Bronchial epithelial cell (primary cell): Measurements from ENCODE around the gene ATP2A1. TPM values are rescaled to one million over a fixed set of nuclear protein-coding genes. Genes with fewer than 3 reads are reported as not detected.

ENCODE experiments used
- DNase-seq: peaks from one replicate; pipeline ENCODE4 v3.0.0-alpha.2; 2010; ENCODE audit warnings: low read depth
- FAIRE-seq: peaks from 2 replicates; lab custom pipeline; 2011; peaks lifted over from hg19 to GRCh38; lab: Jason Lieb, UNC
- H3K27me3 ChIP-seq: 2 replicates; pipeline ENCODE4 v1.5.1; 2011; ENCODE audit warnings: low read length; ENCODE audit not compliant: control insufficient read depth, insufficient read depth
- H3K36me3 ChIP-seq: 2 replicates; pipeline ENCODE4 v1.5.1; 2011; ENCODE audit warnings: low read length; ENCODE audit not compliant: control insufficient read depth, insufficient read depth
- H3K4me3 ChIP-seq: 2 replicates; pipeline ENCODE4 v1.5.1; 2011; ENCODE audit warnings: mild to moderate bottlenecking, low read depth, low read length, control low read depth
- total RNA-seq: library from RNA; depleted of rRNA; stranded (reverse); fragments of >200 nt; gene quantifications from 2 replicates; pipeline ENCODE4 v1.2.1, GENCODE V29; 2014
- TF ChIP-seq, protein P1 (sequence below): IDR thresholded peaks from 2 replicates; pipeline ENCODE4 v1.5.1; 2011; ENCODE audit warnings: mild to moderate bottlenecking, moderate library complexity, low read length, control low read depth, inconsistent platforms; ENCODE audit not compliant: insufficient read depth, severe bottlenecking

The ATP2A1 gene
- under 0.01 and 0.13 TPM in 2 replicates for total RNA-seq

DNA sequence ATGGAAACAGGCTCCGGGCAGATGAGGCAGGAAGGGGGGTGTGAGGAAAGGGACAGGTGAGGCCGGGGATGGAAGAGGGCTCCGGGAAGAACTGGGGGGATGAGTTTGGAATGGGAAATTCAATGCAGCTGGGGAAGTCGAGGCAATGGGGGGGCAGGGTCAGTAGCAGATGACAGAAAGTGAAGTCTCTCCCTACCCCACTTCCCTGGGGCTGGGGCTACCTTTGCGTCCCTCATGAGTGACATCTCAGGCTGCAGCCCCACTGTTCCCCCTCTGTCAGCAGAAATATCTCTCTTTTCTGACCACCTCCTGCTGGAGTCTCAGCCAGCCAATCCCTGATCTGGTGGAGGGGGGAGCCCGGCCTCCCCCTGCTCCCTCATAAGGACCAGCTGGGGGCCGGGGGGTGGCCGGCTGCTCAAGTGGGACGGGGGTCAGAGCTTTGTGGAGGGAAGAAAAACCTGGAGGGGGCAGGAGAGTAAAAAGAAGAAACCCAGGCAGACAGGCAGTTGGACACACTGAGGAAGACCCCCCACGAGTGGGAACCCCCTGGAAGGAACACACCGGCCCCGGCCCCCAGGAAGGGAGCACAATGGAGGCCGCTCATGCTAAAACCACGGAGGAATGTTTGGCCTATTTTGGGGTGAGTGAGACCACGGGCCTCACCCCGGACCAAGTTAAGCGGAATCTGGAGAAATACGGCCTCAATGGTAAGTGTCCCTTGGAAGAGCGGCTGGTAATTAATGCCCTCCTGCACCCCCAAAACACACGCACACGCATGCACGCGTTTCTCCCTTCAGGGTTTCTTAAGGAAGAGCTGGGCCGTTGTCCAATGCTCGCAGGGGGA lies at the start of gene ATP2A1:
Gene ATP2A1, plus strand, starts transcription at position 406 of the 844 bp plus-strand sequence. Its CDS starts 184 bp downstream, at position 590.
- TF ChIP-seq, protein P1, sequence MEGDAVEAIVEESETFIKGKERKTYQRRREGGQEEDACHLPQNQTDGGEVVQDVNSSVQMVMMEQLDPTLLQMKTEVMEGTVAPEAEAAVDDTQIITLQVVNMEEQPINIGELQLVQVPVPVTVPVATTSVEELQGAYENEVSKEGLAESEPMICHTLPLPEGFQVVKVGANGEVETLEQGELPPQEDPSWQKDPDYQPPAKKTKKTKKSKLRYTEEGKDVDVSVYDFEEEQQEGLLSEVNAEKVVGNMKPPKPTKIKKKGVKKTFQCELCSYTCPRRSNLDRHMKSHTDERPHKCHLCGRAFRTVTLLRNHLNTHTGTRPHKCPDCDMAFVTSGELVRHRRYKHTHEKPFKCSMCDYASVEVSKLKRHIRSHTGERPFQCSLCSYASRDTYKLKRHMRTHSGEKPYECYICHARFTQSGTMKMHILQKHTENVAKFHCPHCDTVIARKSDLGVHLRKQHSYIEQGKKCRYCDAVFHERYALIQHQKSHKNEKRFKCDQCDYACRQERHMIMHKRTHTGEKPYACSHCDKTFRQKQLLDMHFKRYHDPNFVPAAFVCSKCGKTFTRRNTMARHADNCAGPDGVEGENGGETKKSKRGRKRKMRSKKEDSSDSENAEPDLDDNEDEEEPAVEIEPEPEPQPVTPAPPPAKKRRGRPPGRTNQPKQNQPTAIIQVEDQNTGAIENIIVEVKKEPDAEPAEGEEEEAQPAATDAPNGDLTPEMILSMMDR, result no peak
- Histone ChIP-seq H3K27me3 (peaks cover 2% of the 10 kb centered on the region), H3K36me3 (peaks cover 4% of the 10 kb centered on the region), H3K4me3 (peak within 1 kb of the TSS; percentile 59)
- DNase-seq, result no peak
- no peak for FAIRE-seq

DNA sequence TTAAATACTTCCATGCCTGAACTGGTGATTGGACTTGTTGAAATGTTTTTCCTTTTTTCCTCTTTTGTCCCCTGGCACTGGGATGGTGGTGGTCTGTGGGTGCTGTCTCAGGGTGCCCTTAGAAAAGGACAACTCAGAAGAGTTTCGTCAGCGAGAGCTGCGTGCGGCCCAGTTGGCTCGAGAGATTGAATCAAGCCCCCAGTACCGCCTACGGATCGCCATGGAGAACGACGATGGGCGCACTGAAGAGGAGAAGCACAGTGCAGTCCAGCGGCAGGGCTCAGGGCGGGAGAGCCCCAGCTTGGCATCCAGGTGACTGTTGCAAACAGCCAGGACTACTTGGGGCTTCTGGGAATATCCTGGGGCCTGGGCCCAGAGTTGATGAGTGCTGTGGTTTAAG lies 48.5 kb upstream of the ATP2A1 start:
- DNase-seq (no peak), FAIRE-seq (no peak)
- H3K27me3 ChIP-seq, result no peaks in the 10 kb centered on the region
- H3K4me3 ChIP-seq, result no peak overlapping the region
- TF ChIP-seq, protein P1, result no peak
- peaks cover 62% of the 10 kb centered on the region for H3K36me3 ChIP-seq

DNA sequence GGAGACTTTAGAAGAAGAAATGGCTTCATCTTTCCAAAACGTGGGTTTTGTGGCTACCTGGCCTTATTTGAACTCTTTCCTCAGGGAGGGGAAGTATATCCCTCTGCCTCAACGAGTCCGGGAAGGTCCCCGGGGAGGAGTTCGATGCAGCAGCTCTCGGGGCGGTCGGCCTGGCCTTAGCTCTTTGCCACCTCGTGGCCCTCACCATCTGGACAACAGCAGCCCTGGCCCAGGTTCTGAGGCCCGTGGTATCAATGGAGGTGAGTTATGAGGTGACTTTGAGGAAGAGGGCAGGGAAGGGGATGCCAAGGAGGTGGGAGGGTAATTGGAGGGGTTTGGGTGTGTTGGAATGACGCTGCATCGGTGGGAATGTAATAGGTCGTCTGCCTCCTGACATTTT lies 47.8 kb upstream of the ATP2A1 start:
- Histone ChIP-seq H3K27me3 (no peaks in the 10 kb centered on the region), H3K4me3 (no peak overlapping the region), H3K36me3 (peaks cover 68% of the 10 kb centered on the region)
- TF ChIP-seq, protein P1, result no peak
- DNase-seq (no peak), FAIRE-seq (no peak)

DNA sequence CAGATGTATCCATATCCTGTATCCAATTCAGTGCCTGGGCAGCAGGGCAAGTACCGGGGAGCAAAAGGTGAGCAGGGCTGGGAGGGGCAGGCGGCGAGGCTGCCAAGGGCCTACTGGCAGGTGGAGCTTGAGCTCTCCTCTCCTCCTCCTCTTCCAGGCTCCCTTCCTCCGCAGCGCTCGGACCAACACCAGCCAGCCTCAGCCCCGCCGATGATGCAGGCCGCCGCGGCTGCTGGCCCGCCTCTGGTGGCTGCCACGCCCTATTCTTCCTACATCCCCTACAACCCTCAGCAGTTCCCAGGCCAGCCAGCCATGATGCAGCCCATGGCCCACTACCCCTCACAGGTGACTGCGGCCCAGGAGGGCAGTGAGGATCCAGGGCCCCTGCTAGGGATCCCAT lies 43.9 kb upstream of the ATP2A1 start:
- Histone ChIP-seq H3K4me3 (no peak overlapping the region), H3K27me3 (no peaks in the 10 kb centered on the region), H3K36me3 (peaks cover 52% of the 10 kb centered on the region)
- DNase-seq, result no peak
- FAIRE-seq, result no peak
- TF ChIP-seq, protein P1, result no peak

DNA sequence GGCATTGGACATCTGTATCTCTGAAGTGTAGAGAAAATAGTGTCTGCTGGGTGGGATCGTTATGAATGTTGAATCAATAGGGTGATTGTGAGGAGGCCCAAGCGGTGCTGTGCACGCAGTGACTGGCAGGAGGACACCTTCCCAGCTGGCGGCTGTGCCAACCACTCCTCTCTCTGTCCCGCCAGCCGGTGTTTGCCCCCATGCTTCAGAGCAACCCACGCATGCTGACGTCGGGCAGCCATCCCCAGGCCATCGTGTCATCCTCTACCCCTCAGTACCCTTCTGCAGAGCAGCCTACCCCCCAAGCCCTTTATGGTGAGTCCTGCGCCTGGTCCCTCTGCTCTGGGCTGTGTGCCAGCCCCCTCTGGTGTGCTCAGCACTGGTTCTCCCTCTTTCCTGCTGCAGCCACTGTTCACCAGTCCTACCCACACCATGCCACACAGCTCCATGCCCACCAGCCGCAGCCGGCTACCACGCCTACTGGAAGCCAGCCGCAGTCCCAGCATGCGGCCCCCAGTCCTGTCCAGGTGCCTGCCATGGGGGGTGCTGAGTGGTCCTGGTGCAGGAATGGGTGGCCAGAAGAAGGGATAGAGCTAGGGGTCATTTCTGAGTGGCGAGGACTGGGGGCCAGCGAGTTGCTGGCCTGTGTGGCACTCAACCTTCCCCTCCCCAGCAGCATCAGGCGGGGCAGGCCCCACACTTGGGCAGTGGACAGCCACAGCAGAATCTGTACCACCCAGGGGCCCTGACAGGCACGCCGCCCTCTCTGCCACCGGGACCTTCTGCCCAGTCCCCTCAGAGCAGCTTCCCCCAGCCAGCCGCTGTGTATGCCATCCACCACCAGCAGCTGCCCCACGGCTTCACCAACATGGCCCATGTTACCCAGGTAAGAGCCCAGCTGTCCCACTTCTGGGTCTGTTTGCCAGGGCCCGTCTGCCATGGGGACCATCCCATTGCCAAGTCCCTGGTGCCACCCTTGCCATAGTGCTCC lies 43.1 kb upstream of the ATP2A1 start:
- FAIRE-seq, result no peak
- no peak for DNase-seq
- Histone ChIP-seq H3K27me3 (no peaks in the 10 kb centered on the region), H3K4me3 (no peak overlapping the region), H3K36me3 (peaks cover 45% of the 10 kb centered on the region)
- TF ChIP-seq, protein P1, result no peak
